Limb (tissue), 2 donors: ENCODE measurements around the gene OR5P2.
"Not testable (repeated sequence)": the region's sequence is repeated elsewhere in the genome, so short reads cannot be mapped to it uniquely, and the experiment has no call there.

Experiments
- DNase-seq, 2 donors: peaks; one replicate each; pipeline ENCODE4 v3.0.0-alpha.2; 2016; ENCODE audit errors: extremely low spot score in 2 of 2

OR5P2 gene

DNA sequence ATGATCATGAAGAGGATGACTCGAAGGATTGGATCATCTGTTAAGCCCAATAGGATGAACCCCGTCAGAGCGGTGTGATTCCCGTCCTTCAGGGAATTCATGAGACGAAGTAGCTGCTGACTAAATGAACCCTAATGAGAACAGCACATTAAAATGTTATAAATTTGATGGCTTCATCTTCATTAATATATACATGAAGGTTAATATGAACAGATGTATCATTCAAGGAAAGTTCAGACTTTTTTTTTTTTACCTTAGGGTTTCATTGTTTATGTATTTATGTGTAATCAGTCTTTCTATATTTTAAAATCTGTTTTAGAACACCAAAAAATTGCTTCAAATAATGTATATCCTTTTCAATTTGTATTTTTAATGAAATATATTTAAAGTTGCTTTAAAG lies at the start of gene OR5P2:
Gene OR5P2, minus strand, starts transcription at position 101 of the 400 bp plus-strand sequence. Its CDS starts 0 bp downstream, at position 101.
- no peak for DNase-seq

DNA sequence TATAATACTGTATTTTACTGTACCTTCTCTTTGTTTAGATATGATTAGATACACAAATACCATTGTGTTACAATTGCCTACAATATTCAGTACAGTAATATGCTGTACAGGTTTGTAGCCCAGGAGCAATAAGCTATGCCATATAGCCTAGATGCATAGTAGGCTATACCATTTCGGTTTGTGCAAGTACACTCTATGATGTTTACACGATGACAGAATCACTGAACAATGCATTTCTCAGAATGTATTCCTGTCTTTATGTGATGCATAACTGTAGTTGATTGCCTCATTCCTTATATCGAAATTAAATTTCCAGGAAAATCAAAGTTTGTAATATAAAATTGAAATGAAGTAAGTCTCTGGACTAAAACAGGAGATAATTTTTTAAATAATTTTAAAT lies 49.3 kb upstream of the OR5P2 start:
- no peak for DNase-seq

- DNase-seq: no peak
These were observed 48.2 kb upstream of the OR5P2 start for GRCh38 chr11:7844986-7845385.

DNA sequence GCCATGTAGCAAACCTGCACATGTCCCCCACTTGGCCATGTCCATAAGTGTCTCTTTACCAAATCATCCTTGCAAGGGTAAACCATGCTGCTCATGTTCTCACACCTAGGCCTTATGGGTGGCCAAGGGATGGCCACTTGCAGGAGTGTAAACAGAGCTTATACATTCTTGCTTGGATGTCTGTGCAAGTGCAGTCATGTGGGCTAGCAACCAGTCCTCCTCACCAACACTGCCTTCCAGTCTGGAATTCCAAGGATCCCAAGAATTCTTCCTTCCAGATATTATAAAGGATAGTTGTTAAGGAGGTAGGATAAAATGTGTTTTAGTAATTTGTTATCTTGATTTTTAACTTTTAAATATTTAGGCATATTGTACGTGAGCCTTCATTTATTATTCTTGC lies 47.8 kb upstream of the OR5P2 start:
- DNase-seq: no peak

DNA sequence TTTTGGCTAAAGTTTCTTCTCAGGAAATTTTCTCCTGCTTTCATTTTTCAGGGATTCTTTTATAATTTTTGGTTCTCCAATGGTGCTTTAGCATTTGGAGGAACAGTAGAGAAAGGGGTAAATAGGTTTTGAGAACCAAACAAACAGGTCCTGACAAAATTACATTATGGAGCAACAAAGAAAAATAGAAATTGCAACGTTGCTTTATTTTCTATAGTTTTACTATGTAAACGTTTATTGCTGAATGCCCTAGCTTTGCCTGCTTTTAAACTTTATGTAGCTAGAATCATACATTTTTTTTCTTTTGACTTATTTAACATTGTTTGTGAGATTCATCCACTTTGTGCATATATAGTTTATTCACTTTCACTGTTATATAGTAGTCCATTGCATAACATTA lies 43.8 kb upstream of the OR5P2 start:
- no peak for DNase-seq

GRCh38 chr11:7833527-7833926 lies 36.8 kb upstream of the OR5P2 start:
- no peak for DNase-seq

DNA sequence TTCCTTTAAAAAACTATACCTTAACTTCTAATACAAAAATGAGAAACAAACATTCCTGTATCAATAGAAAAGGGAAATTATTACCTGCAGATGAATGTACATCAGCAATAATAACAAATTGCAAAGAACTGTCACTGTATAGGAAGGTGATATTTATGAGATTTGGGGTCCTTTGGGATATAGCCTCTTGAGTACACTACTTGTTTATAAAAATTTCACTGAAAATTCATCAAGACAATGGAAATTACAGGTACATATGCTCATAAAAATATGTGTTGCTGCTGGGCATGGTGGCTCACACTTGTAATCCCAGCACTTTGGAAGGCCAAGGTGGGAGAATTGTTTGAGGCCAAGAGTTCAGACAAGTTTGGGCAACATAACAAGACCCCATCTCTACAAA lies 34.0 kb upstream of the OR5P2 start, which contains the start of gene OR5P3:
Gene OR5P3, minus strand, starts transcription at position 101 of the 400 bp plus-strand sequence.
- no peak for DNase-seq

GRCh38 chr11:7826324-7826723 lies 29.6 kb upstream of the OR5P2 start:
- no peak for DNase-seq

- not testable (repeated sequence) for DNase-seq
These were observed 23.7 kb upstream of the OR5P2 start for GRCh38 chr11:7820417-7820816.

GRCh38 chr11:7814897-7815296 lies 18.2 kb upstream of the OR5P2 start:
- not testable (repeated sequence) for DNase-seq

- DNase-seq: not testable (repeated sequence)
These were observed 13.6 kb upstream of the OR5P2 start for GRCh38 chr11:7810301-7810700.

- no peak for DNase-seq
These were observed 3.5 kb downstream of the OR5P2 start for GRCh38 chr11:7793233-7793632.

DNA sequence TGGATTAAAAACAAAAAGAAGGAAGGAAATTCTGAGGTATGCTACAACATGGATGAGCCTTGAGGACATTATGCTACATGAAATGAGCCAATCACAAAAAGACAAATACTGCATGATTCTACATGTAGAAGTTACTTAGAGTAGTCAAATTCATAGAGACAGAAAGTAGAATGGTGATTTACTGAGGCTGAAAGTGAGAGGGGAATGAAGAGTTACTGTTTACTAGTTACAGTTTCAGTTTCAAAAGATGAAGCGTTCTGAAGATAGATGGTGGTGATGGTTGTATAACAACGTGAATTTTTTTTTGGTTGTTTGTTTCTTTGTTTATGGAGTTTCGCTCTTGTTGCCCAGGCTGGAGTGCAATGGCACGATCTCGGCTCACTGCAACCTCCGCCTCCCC lies 9.5 kb downstream of the OR5P2 start:
- DNase-seq: no peak

DNA sequence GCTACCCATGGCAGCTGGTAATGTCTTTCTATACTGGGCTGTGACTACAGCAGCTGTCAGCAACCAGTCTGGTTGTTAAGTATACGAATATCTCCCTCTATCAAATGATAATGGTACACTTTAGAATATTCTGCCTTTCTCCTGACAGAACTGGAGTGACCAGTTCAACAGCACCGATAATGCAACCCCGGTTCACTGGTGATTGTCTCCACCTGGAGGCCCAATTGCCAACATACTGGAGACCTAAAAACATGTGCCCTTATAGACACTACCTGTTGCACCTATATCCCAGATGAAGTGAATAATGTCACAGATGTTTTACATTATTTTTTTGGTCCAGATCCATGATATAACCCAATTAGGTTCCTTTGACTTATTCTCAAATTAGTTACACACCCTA lies 21.1 kb downstream of the OR5P2 start:
- no peak for DNase-seq

DNA sequence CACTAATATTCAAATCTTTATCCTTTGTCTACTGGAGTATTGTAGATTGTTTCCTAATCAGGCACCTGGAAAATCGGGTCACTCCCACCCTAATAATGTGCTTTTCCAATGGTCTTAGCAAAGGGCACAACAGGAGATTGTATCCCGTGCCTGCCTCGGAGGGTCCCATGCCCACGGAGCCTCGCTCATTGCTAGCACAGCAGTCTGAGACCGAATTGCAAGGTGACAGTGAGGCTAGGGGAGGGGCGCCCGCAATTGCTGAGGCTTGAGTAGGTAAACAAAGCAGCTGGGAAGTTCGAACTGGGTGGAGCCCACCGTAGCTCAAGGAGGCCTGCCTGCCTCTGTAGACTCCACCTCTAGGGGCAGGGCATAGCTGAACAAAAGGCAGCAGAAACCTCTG lies 32.4 kb downstream of the OR5P2 start:
- DNase-seq: not testable (repeated sequence)

DNA sequence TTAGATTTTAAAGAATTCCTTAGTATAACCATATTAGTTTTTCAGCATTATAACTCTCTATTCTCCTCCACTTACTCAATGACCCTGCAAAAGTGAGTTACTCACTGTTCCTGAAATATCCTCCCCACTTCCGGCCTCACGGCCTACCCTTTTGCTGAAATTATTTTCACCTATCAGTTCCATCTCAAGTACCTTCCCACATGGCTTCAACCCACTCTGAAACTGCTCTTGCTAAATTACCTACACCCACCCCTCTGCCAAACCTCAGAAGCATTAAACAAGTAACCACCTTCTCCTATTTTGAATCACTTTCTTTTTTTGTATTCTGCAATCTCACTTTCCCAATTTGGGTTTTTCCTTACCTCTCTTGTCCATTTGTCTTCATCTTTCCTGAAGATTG lies 37.7 kb downstream of the OR5P2 start:
- no peak for DNase-seq

GRCh38 chr11:7749456-7749855 lies 47.3 kb downstream of the OR5P2 start:
- no peak for DNase-seq
